Transverse colon (tissue), 4 donors: Measurements from ENCODE around the gene RSRC1. TPM values are rescaled to one million over a fixed set of nuclear protein-coding genes. Genes with fewer than 3 reads are reported as not detected.

Source experiments
- DNase-seq: peaks from one replicate; pipeline ENCODE4 v3.0.0-alpha.2; 2019
- H3K27ac ChIP-seq, 4 donors: fragments of 200-600 bp; sonication (generic); 2 replicates each; pipeline ENCODE4 v1.5.1; 2016 to 2018; ENCODE audit warnings: inconsistent platforms in 4 of 4
- H3K27me3 ChIP-seq: fragments of 200-600 bp; sonication (generic); 2 replicates; pipeline ENCODE4 v1.5.1; 2017; ENCODE audit warnings: inconsistent platforms
- H3K36me3 ChIP-seq, 4 donors: fragments of 200-600 bp; sonication (generic); 2 replicates each; pipeline ENCODE4 v1.5.1; 2017 to 2019; ENCODE audit warnings: inconsistent platforms in 4 of 4
- H3K4me1 ChIP-seq, 4 donors: fragments of 200-600 bp; sonication (generic); 2 replicates each; pipeline ENCODE4 v1.5.1; 2017 to 2020; ENCODE audit warnings: inconsistent platforms in 4 of 4
- H3K4me3 ChIP-seq, 4 donors: fragments of 200-600 bp; sonication (generic); 1 replicate in 1 of 4; 2 replicates in 3 of 4; pipeline versions ENCODE4 v1.5.1 to v1.6.1; 2017 to 2019; ENCODE audit warnings: inconsistent platforms in 4 of 4
- H3K9me3 ChIP-seq, 2 donors: fragments of 200-600 bp; sonication (generic); 2 replicates each; pipeline ENCODE4 v1.5.1; 2017 to 2019; ENCODE audit warnings: inconsistent platforms in 2 of 2
- EP300 ChIP-seq: sonication (generic); formaldehyde crosslinking; IDR thresholded peaks from one replicate; pipeline ENCODE4 v1.6.1; 2017; ENCODE audit warnings: antibody characterized with exemption, low read depth
- POLR2A ChIP-seq: fragments of 450-650 bp; IDR thresholded peaks from one replicate; pipeline ENCODE4 v1.6.1; 2016; ENCODE audit warnings: antibody characterized with exemption, mild to moderate bottlenecking, moderate library complexity
- POLR2AphosphoS5 ChIP-seq, 3 donors: sonication (generic); formaldehyde crosslinking; IDR thresholded peaks; one replicate each; pipeline ENCODE4 v1.6.1; 2016; ENCODE audit warnings: antibody characterized with exemption in 3 of 3
- WGBS, 2 donors: methylation state at CpG; one replicate each; pipeline ENCODE4 v1.1.5; 2018; ENCODE audit warnings: low coverage in 1 of 2; 5-methylcytosine and 5-hydroxymethylcytosine counted together
- in situ Hi-C, 4 donors: fragments of 200-750 bp; cut with MboI; loops; one replicate each; pipeline versions ENCODE4 v1.15.0 to v1.15.1; 2017; ENCODE audit warnings: low sequenced_read_pairs in 3 of 4, low pct_ligation_motif_present in 1 of 4, low pct_unique_long_range_greater_than_20kb in 1 of 4
- intact Hi-C: fragments of 100-400 bp; cut with DNase I; formaldehyde crosslinking; loops from one replicate; pipeline ENCODE4 v1.15.1; 2023; ENCODE audit warnings: low total_unique reads
- total RNA-seq, 4 donors: library from RNA; depleted of rRNA; stranded (reverse); fragments of >200 nt; gene quantifications; one replicate each; pipeline ENCODE4 v1.1.0, GENCODE V29; 2016
- TF ChIP-seq, protein P1 (sequence below), 5 experiments: fragments of 200-600 bp in 3 of 5; fragments of 450-650 bp in 2 of 5; sonication (generic) in 3 of 5; IDR thresholded peaks; 1 replicate in 2 of 5; 2 replicates in 3 of 5; pipeline ENCODE4 v1.5.1; 2016 to 2017; ENCODE audit warnings: antibody characterized with exemption in 5 of 5, inconsistent platforms in 3 of 5, mild to moderate bottlenecking in 2 of 5, moderate library complexity in 1 of 5

The RSRC1 gene
- total RNA-seq, 4 donors from 2014 or later = 5.6 to 65.1 (median 37.1) TPM

DNA sequence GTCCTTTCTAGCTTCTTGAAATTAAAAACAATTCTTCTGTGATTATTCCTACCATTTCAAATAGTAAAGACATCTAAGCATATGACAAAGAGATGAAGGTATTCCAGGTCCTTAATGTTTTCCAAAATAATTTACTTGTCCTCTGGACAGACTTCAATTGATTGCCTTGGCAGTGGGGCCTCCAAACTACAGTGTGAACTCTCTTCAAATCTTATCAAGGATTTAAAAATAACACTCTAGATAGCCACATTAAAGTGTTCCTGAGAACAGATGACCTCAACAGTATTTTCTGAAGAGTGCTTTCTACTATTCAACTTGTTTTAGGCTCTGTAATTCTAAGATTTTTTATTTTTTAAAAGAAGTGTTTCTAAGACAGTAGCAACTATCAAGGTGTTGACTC lies 453.2 kb downstream of the RSRC1 start:
- Histone ChIP-seq H3K27ac (no peak overlapping the region), H3K4me1 (no peaks in the 10 kb centered on the region), H3K9me3 (no peaks in the 10 kb centered on the region), H3K27me3 (no peaks in the 10 kb centered on the region), H3K4me3 (no peak overlapping the region), H3K36me3 (no peaks in the 10 kb centered on the region)
- in situ Hi-C loops = no loop called here
- intact Hi-C loops = no loop called here
- DNase-seq = no peak
- TF ChIP-seq POLR2AphosphoS5 (IDR thresholded peaks at IDR 0.05) = no peak
- no peak for TF ChIP-seq POLR2A
- TF ChIP-seq EP300 = no peak
- TF ChIP-seq, protein P1, sequence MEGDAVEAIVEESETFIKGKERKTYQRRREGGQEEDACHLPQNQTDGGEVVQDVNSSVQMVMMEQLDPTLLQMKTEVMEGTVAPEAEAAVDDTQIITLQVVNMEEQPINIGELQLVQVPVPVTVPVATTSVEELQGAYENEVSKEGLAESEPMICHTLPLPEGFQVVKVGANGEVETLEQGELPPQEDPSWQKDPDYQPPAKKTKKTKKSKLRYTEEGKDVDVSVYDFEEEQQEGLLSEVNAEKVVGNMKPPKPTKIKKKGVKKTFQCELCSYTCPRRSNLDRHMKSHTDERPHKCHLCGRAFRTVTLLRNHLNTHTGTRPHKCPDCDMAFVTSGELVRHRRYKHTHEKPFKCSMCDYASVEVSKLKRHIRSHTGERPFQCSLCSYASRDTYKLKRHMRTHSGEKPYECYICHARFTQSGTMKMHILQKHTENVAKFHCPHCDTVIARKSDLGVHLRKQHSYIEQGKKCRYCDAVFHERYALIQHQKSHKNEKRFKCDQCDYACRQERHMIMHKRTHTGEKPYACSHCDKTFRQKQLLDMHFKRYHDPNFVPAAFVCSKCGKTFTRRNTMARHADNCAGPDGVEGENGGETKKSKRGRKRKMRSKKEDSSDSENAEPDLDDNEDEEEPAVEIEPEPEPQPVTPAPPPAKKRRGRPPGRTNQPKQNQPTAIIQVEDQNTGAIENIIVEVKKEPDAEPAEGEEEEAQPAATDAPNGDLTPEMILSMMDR (IDR thresholded peaks at IDR 0.05) = no peak

DNA sequence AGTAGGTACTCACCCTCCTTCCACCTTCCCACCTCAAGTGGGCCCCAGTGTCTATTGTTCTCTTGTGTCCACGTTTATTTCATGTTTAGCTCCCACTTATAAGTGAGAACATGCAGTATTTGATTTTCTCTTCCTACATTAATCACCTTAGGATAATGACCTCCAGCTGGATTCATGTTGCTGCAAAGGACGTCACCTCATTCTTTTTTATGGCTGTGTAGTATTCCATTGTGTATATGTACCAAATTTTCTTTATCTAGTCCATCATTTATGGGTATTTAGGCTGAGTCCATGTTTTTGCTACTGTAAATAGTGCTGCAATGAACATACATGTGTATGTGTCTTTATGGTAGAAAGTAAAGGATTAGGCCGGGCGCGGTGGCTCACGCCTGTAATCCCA lies 455.2 kb downstream of the RSRC1 start:
- in situ Hi-C loops = no loop called here
- no peak for TF ChIP-seq EP300
- TF ChIP-seq POLR2A = no peak
- TF ChIP-seq POLR2AphosphoS5 (IDR thresholded peaks at IDR 0.05) = no peak
- TF ChIP-seq, protein P1 (IDR thresholded peaks at IDR 0.05) = no peak

DNA sequence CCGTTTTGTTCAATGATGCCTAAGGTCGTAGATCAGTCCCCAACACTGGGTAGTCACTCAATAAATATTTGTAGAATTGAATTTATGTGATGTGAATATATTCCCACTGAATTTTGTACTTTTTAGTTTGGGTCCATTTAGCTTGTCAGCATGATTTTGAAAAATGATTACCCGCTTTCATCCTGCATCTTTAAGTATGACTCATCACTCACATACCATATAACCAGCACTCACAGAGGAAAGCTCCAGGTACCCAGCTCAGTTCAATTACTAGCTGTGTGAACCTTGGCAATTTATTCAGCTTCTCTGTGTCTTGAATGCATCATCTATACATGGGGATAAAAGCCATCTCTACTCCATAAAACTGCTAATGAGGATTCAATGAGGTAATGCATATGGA lies 458.9 kb downstream of the RSRC1 start:
- H3K36me3 ChIP-seq = no peaks in the 10 kb centered on the region
- H3K27ac ChIP-seq = no peak overlapping the region
- 66 to 79% methylated on average over 3 of the region's 3 CpGs for WGBS, 2 donors
- intact Hi-C loops (no loop called here), in situ Hi-C loops (no loop called here)
- H3K27me3 ChIP-seq = no peaks in the 10 kb centered on the region
- TF ChIP-seq EP300 = no peak
- TF ChIP-seq, protein P1 (IDR thresholded peaks at IDR 0.05) = no peak
- TF ChIP-seq POLR2A = no peak
- TF ChIP-seq POLR2AphosphoS5 (IDR thresholded peaks at IDR 0.05) = no peak
- no peak overlapping the region for H3K4me3 ChIP-seq
- peaks cover 0 to 6% (median 5%) of the 10 kb centered on the region in 4 donors for H3K4me1 ChIP-seq
- no peak for DNase-seq
- no peaks in the 10 kb centered on the region for H3K9me3 ChIP-seq

More for the DNA sequence above, 455.2 kb downstream of the RSRC1 start:
- WGBS, 2 donors = 90 to 96% methylated on average over 2 to 6 of the region's 6 CpGs
- no peak for DNase-seq
- intact Hi-C loops = no loop called here
- H3K4me1 ChIP-seq = no peaks in the 10 kb centered on the region
- no peak overlapping the region for H3K4me3 ChIP-seq
- H3K9me3 ChIP-seq = no peaks in the 10 kb centered on the region
- no peak overlapping the region for H3K27ac ChIP-seq
- no peaks in the 10 kb centered on the region for H3K27me3 ChIP-seq
- no peaks in the 10 kb centered on the region for H3K36me3 ChIP-seq

DNA sequence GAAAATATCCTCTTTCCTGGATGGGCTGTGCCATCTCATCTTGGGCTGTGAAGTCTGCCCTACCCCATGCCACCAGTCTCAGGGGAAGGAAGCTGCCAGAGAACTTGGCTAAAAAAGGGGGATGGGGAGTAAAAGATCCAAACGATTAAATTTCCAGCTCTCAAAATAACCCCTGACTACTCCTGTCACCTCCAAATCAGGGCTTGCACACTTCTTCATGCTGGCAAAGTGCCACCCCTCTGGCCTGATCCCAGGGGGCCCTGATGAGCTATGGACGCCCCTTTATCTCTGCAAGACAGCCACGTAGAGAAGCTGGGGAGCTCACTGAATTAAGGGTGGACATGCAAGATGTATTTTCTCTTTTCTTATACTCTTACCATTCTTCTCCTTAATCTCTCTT lies 459.9 kb downstream of the RSRC1 start:
- Histone ChIP-seq H3K4me1 (peaks cover 0 to 6% (median 5%) of the 10 kb centered on the region in 4 donors), H3K9me3 (no peaks in the 10 kb centered on the region), H3K4me3 (no peak overlapping the region), H3K27me3 (no peaks in the 10 kb centered on the region), H3K27ac (no peak overlapping the region), H3K36me3 (no peaks in the 10 kb centered on the region)
- TF ChIP-seq POLR2A = no peak
- TF ChIP-seq, protein P1 (IDR thresholded peaks at IDR 0.05) = no peak
- no peak for TF ChIP-seq EP300
- no peak for TF ChIP-seq POLR2AphosphoS5 (IDR thresholded peaks at IDR 0.05)
- in situ Hi-C loops = no loop called here
- DNase-seq = no peak
- 65 to 71% methylated on average over 3 of the region's 3 CpGs for WGBS, 2 donors
- intact Hi-C loops = no loop called here
